ENCODE results near the gene SYVN1. TPM values are rescaled to one million over a fixed set of nuclear protein-coding genes. Genes with fewer than 3 reads are reported as not detected.
"Not testable (repeated sequence)": the region's sequence is repeated elsewhere in the genome, so short reads cannot be mapped to it uniquely, and the experiment has no call there.

SYVN1 gene
- total RNA-seq, 1 donor from 2014 or later, result 52.6 TPM

- H3K27ac Mint-ChIP-seq, result peak overlapping the region; percentile 82
- H3K4me1 Mint-ChIP-seq, result peaks cover 21% of the 10 kb centered on the region
- peaks cover 2% of the 10 kb centered on the region for H3K36me3 Mint-ChIP-seq
- TF ChIP-seq, protein P1, sequence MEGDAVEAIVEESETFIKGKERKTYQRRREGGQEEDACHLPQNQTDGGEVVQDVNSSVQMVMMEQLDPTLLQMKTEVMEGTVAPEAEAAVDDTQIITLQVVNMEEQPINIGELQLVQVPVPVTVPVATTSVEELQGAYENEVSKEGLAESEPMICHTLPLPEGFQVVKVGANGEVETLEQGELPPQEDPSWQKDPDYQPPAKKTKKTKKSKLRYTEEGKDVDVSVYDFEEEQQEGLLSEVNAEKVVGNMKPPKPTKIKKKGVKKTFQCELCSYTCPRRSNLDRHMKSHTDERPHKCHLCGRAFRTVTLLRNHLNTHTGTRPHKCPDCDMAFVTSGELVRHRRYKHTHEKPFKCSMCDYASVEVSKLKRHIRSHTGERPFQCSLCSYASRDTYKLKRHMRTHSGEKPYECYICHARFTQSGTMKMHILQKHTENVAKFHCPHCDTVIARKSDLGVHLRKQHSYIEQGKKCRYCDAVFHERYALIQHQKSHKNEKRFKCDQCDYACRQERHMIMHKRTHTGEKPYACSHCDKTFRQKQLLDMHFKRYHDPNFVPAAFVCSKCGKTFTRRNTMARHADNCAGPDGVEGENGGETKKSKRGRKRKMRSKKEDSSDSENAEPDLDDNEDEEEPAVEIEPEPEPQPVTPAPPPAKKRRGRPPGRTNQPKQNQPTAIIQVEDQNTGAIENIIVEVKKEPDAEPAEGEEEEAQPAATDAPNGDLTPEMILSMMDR (IDR thresholded peaks at IDR 0.05; ENCODE audit: unreplicated experiment), result peak; percentile 80
- no peaks in the 10 kb centered on the region for H3K27me3 Mint-ChIP-seq (ENCODE audit: low read depth)
- peak; percentile 72 to 83 for DNase-seq (ENCODE audit: low spot score in 2 of 2, unreplicated experiment in 2 of 2)
- peak overlapping the region; percentile 89 for H3K4me3 Mint-ChIP-seq
- H3K9me3 Mint-ChIP-seq, result no peaks in the 10 kb centered on the region
Observed at GRCh38 chr11:65180877-65181568, 46.7 kb upstream of the SYVN1 start.

GRCh38 chr11:65174571-65175010, 40.3 kb upstream of the SYVN1 start:
- H3K27ac Mint-ChIP-seq; H3K4me3 Mint-ChIP-seq; H3K9me3 Mint-ChIP-seq; H3K36me3 Mint-ChIP-seq; DNase-seq (ENCODE audit: low spot score in 2 of 2, unreplicated experiment in 2 of 2); H3K4me1 Mint-ChIP-seq; H3K27me3 Mint-ChIP-seq (ENCODE audit: low read depth): not testable (repeated sequence)

DNA sequence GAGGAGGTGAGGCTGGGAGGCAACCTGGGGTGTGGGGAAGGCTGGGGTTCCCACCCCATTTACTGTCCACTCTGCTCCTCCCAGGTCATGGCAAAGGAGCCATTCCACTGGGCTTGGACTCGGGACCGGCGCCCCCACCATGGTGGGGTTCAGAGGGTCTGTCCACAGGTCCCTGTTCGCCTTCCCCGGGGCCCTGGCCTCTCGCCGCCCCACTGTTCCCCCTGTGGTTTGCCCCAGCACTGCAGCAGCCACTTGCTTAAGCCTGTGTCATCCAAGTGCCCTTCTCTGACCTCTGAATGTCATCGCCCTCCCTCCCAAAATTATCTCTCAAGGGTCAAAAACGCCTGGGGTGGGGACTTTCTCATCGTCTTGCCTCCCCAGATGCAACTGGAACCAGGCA, 38.3 kb upstream of the SYVN1 start:
- DNase-seq (ENCODE audit: low spot score in 2 of 2, unreplicated experiment in 2 of 2), result no peak

GRCh38 chr11:65170058-65170534, 35.8 kb upstream of the SYVN1 start, which contains the start of gene SPDYC:
Gene SPDYC (plus strand): TSS chr11:65170233. CDS start chr11:65171358, 1,125 bp downstream.
- Mint-ChIP-seq H3K9me3 (no peaks in the 10 kb centered on the region), H3K27me3 (ENCODE audit: low read depth) (no peaks in the 10 kb centered on the region), H3K4me3 (no peak within 1 kb of the TSS), H3K36me3 (no peaks in the 10 kb centered on the region), H3K4me1 (peaks cover 5% of the 10 kb centered on the region), H3K27ac (peak within 1 kb of the TSS; percentile 14)
- TF ChIP-seq, protein P1 (IDR thresholded peaks at IDR 0.05; ENCODE audit: unreplicated experiment), result no peak
- DNase-seq (ENCODE audit: low spot score in 2 of 2, unreplicated experiment in 2 of 2), result no peak

More for the DNA sequence above, 38.3 kb upstream of the SYVN1 start:
- Mint-ChIP-seq H3K4me3 (no peak overlapping the region), H3K27me3 (ENCODE audit: low read depth) (no peaks in the 10 kb centered on the region), H3K4me1 (peaks cover 5% of the 10 kb centered on the region), H3K27ac (no peak overlapping the region), H3K9me3 (no peaks in the 10 kb centered on the region), H3K36me3 (no peaks in the 10 kb centered on the region)
- TF ChIP-seq, protein P1 (IDR thresholded peaks at IDR 0.05; ENCODE audit: unreplicated experiment), result no peak

DNA sequence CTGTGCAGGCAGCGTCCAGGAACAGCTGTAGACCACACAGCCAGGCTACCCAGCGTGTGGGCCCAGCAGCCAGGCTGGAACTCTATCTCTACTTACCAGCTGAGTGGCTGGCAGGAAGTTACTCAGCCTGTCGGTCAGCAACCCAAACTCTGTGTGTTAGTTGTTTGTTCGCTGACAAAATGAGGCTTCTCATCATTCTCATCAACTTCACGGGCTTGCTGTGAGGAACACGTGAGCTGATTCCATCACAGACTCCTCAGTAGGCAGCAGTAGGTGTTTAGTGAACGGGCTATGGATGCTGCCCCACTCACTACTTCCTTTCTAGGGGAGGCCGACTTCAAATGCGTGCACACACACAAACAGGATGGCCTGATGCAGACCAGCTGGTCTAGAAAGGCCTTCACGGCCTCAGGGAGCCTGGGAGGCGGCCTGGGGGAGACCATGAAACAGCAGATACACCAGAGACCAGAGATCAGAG, 34.9 kb upstream of the SYVN1 start:
- no peaks in the 10 kb centered on the region for H3K9me3 Mint-ChIP-seq
- peaks cover 2% of the 10 kb centered on the region for H3K4me1 Mint-ChIP-seq
- no peaks in the 10 kb centered on the region for H3K36me3 Mint-ChIP-seq
- no peak for DNase-seq (ENCODE audit: low spot score in 2 of 2, unreplicated experiment in 2 of 2)
- TF ChIP-seq, protein P1 (IDR thresholded peaks at IDR 0.05; ENCODE audit: unreplicated experiment), result no peak
- H3K4me3 Mint-ChIP-seq, result no peak overlapping the region
- no peaks in the 10 kb centered on the region for H3K27me3 Mint-ChIP-seq (ENCODE audit: low read depth)
- peak overlapping the region; percentile 14 for H3K27ac Mint-ChIP-seq

DNA sequence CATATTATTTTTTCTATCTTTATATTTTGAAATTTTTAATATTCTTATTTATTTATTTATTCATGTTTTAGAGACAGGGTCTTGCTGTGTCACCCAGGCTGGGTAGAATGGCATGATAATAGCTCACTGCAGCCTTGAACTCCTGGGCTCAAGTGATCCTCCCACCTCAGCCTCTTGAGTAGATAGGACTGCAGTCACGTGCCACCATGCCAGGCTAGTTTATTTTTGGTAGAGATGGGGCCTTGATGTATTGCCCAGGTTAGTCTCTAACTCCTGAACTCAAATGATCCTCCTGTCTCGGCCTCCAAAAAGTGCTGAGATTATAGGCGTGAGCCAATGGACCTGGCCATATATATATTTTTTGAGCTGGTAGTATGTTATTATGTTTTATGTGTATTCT, 33.3 kb upstream of the SYVN1 start:
- TF ChIP-seq, protein P1 (IDR thresholded peaks at IDR 0.05; ENCODE audit: unreplicated experiment), result no peak
- Mint-ChIP-seq H3K27me3 (ENCODE audit: low read depth) (no peaks in the 10 kb centered on the region), H3K4me1 (no peaks in the 10 kb centered on the region), H3K27ac (no peak overlapping the region), H3K4me3 (no peak overlapping the region), H3K36me3 (no peaks in the 10 kb centered on the region), H3K9me3 (no peaks in the 10 kb centered on the region)
- DNase-seq (ENCODE audit: low spot score in 2 of 2, unreplicated experiment in 2 of 2), result no peak

Measured in mesothelial cell of epicardium (in vitro differentiated cells).